Activated B cell treated with CpG ODN at 0.5 μM for 24 hours (primary cell): ENCODE data around the gene EDIL3. TPM values are rescaled to one million over a fixed set of nuclear protein-coding genes. Genes with fewer than 3 reads are reported as not detected.

ENCODE experiments used
- ATAC-seq: fragments of 200-7000 bp; cut with Tn5 transposase; one replicate; pipeline ENCODE4 v1.10.0; 2021; ENCODE audit warnings: low read depth, mild to moderate bottlenecking, moderate library complexity
- CTCF ChIA-PET: fragments of 350-600 bp; sonication (Branson Sonifier 250); formaldehyde crosslinking; loops from one replicate; lab custom pipeline; 2021; ENCODE audit warnings: antibody characterized with exemption; lab: Charles Lee
- POLR2A ChIA-PET: fragments of 350-600 bp; sonication (Branson Sonifier 250); formaldehyde crosslinking; loops from one replicate; lab custom pipeline; 2021; ENCODE audit warnings: antibody characterized with exemption; lab: Charles Lee
- DNase-seq: peaks from one replicate; pipeline ENCODE4 v3.0.0; 2022
- H3K27ac Mint-ChIP-seq: one replicate; pipeline ENCODE4 v1.8.0; 2020; ENCODE audit warnings: mixed read lengths
- H3K27me3 Mint-ChIP-seq: one replicate; pipeline ENCODE4 v1.8.0; 2021; ENCODE audit warnings: mixed read lengths
- H3K36me3 Mint-ChIP-seq: one replicate; pipeline ENCODE4 v1.8.0; 2021; ENCODE audit warnings: low read depth, mixed read lengths
- H3K4me1 Mint-ChIP-seq: one replicate; pipeline ENCODE4 v1.8.0; 2021; ENCODE audit warnings: mixed read lengths
- H3K4me3 Mint-ChIP-seq: one replicate; pipeline ENCODE4 v1.8.0; 2020; ENCODE audit warnings: mild to moderate bottlenecking, mixed read lengths
- H3K9me3 Mint-ChIP-seq: one replicate; pipeline ENCODE4 v1.8.0; 2020; ENCODE audit warnings: mixed read lengths
- intact Hi-C: fragments of 100-400 bp; cut with micrococcal nuclease; formaldehyde crosslinking; loops from one replicate; pipeline ENCODE4 v1.15.1; 2024
- total RNA-seq: library from RNA; stranded (reverse); gene quantifications from 2 replicates; pipeline ENCODE4 v1.2.3, GENCODE V29; 2022
- TF ChIP-seq, protein P1 (sequence below): fragments of 200-600 bp; IDR thresholded peaks from one replicate; pipeline ENCODE4 v1.8.0; 2022; ENCODE audit warnings: antibody characterized with exemption, mild to moderate bottlenecking

Gene EDIL3
- total RNA-seq, 1 donor from 2014 or later, result not detected

DNA sequence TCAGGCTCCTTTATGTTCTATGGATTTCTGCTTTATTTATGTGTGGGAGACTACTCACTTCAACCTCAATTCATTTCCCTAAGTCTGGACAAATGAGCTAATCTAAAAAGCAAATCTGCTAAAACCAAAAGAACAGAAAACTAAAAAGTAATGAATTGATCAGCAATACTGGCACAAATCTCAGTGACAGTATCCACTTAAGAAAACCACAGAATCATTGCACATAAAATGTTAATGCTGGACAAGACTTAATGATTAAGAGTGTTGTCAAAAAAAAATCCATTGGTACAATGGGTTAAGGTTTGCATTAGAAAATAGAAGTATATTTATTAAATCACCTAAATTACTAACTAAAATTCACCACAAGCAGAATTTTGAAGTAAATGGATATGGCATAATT, 147.6 kb downstream of the EDIL3 start:
- intact Hi-C loops, result no loop called here
- DNase-seq (no peak), ATAC-seq (no peak)
- H3K27ac Mint-ChIP-seq, result no peak overlapping the region
- TF ChIP-seq, protein P1, sequence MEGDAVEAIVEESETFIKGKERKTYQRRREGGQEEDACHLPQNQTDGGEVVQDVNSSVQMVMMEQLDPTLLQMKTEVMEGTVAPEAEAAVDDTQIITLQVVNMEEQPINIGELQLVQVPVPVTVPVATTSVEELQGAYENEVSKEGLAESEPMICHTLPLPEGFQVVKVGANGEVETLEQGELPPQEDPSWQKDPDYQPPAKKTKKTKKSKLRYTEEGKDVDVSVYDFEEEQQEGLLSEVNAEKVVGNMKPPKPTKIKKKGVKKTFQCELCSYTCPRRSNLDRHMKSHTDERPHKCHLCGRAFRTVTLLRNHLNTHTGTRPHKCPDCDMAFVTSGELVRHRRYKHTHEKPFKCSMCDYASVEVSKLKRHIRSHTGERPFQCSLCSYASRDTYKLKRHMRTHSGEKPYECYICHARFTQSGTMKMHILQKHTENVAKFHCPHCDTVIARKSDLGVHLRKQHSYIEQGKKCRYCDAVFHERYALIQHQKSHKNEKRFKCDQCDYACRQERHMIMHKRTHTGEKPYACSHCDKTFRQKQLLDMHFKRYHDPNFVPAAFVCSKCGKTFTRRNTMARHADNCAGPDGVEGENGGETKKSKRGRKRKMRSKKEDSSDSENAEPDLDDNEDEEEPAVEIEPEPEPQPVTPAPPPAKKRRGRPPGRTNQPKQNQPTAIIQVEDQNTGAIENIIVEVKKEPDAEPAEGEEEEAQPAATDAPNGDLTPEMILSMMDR, result no peak
- POLR2A ChIA-PET, result no interaction called here
- peaks cover 4% of the 10 kb centered on the region for H3K9me3 Mint-ChIP-seq
- H3K36me3 Mint-ChIP-seq, result no peaks in the 10 kb centered on the region
- no peaks in the 10 kb centered on the region for H3K4me1 Mint-ChIP-seq
- H3K4me3 Mint-ChIP-seq, result no peak overlapping the region
- CTCF ChIA-PET, result no interaction called here
- no peaks in the 10 kb centered on the region for H3K27me3 Mint-ChIP-seq

- H3K4me3 Mint-ChIP-seq, result no peak overlapping the region
- H3K9me3 Mint-ChIP-seq, result no peaks in the 10 kb centered on the region
- ATAC-seq (no peak), DNase-seq (no peak)
- TF ChIP-seq, protein P1, result no peak
- intact Hi-C loops, result no loop called here
- no peak overlapping the region for H3K27ac Mint-ChIP-seq
- ChIA-PET CTCF (no interaction called here), POLR2A (no interaction called here)
- H3K4me1 Mint-ChIP-seq, result no peaks in the 10 kb centered on the region
- no peaks in the 10 kb centered on the region for H3K27me3 Mint-ChIP-seq
- no peaks in the 10 kb centered on the region for H3K36me3 Mint-ChIP-seq
These were observed 153.2 kb downstream of the EDIL3 start for GRCh38 chr5:84231433-84231832.

- H3K27ac Mint-ChIP-seq, result no peak overlapping the region
- TF ChIP-seq, protein P1, result no peak
- H3K4me1 Mint-ChIP-seq, result no peaks in the 10 kb centered on the region
- H3K27me3 Mint-ChIP-seq, result no peaks in the 10 kb centered on the region
- ATAC-seq (no peak), DNase-seq (no peak)
- intact Hi-C loops, result no loop called here
- ChIA-PET CTCF (no interaction called here), POLR2A (no interaction called here)
- H3K36me3 Mint-ChIP-seq, result no peaks in the 10 kb centered on the region
- H3K9me3 Mint-ChIP-seq, result no peaks in the 10 kb centered on the region
- H3K4me3 Mint-ChIP-seq, result no peak overlapping the region
These were observed 155.6 kb downstream of the EDIL3 start for GRCh38 chr5:84229045-84229444.

DNA sequence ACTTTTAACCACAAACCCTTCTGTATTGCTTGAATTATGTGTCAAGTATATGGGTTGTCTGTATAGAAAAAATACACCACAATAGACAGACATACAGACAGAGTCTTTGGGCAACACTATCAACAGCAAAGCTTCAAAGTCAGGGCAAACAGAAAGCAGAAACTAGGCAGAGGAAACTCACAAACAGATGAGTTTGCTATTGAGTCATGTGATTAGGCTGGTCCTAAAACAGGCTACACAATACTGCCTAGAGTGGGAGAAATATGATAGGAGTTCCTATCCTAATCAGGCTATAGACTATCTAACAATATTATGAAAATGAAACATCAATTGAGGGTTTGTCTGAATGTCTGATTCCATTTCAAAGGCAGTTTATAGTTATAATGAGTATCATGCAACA, 156.4 kb downstream of the EDIL3 start:
- ChIA-PET CTCF (no interaction called here), POLR2A (no interaction called here)
- TF ChIP-seq, protein P1, result no peak
- H3K27me3 Mint-ChIP-seq, result no peaks in the 10 kb centered on the region
- H3K9me3 Mint-ChIP-seq, result no peaks in the 10 kb centered on the region
- H3K36me3 Mint-ChIP-seq, result no peaks in the 10 kb centered on the region
- DNase-seq (no peak), ATAC-seq (no peak)
- no peak overlapping the region for H3K27ac Mint-ChIP-seq
- intact Hi-C loops, result no loop called here
- no peak overlapping the region for H3K4me3 Mint-ChIP-seq
- H3K4me1 Mint-ChIP-seq, result no peaks in the 10 kb centered on the region

DNA sequence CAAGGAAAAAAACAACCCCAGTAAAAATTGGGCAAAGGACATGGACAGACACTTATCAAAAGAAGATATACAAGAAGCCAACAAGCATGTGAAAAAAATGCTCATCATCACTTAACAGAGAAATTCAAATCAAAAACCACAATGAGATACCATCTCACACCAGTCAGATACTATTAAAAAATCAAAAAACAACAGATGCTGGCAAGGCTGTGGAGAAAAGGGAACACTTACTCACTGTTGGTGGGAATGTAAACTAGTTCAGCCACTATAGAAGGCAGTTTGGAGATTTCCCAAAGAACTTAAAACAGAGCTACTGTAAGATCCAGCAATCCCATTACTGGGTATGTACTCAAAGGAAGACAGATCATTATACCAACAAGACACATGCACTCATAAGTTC, 157.4 kb downstream of the EDIL3 start:
- DNase-seq (no peak), ATAC-seq (no peak)
- Mint-ChIP-seq H3K27ac (no peak overlapping the region), H3K4me1 (no peaks in the 10 kb centered on the region), H3K4me3 (no peak overlapping the region), H3K36me3 (no peaks in the 10 kb centered on the region), H3K27me3 (no peaks in the 10 kb centered on the region), H3K9me3 (no peaks in the 10 kb centered on the region)
- intact Hi-C loops, result no loop called here
- POLR2A ChIA-PET, result no interaction called here
- TF ChIP-seq, protein P1, result no peak
- CTCF ChIA-PET, result no interaction called here
